Activated naive CD8-positive, alpha-beta T cell treated with anti-CD3 and anti-CD28 coated beads for 36 hours (primary cell): ENCODE measurements around the gene KCNAB2. TPM values are rescaled to one million over a fixed set of nuclear protein-coding genes. Genes with fewer than 3 reads are reported as not detected.

Experiments
- DNase-seq: peaks from one replicate; pipeline ENCODE4 v3.0.0; 2021
- H3K27ac Mint-ChIP-seq: one replicate; pipeline ENCODE4 v1.8.0; 2022; ENCODE audit warnings: mild to moderate bottlenecking, moderate library complexity, mixed read lengths
- H3K27me3 Mint-ChIP-seq: one replicate; pipeline ENCODE4 v1.8.0; 2022; ENCODE audit warnings: mild to moderate bottlenecking, mixed read lengths
- H3K36me3 Mint-ChIP-seq: one replicate; pipeline ENCODE4 v1.8.0; 2021; ENCODE audit warnings: mild to moderate bottlenecking, mixed read lengths
- H3K4me1 Mint-ChIP-seq: one replicate; pipeline ENCODE4 v1.8.0; 2021; ENCODE audit warnings: mixed read lengths
- H3K4me3 Mint-ChIP-seq: one replicate; pipeline ENCODE4 v1.8.0; 2022; ENCODE audit warnings: mild to moderate bottlenecking, moderate library complexity, mixed read lengths
- H3K9me3 Mint-ChIP-seq: one replicate; pipeline ENCODE4 v1.8.0; 2022; ENCODE audit warnings: mixed read lengths
- total RNA-seq, 2 experiments: library from RNA; stranded (reverse); gene quantifications; one replicate each; pipeline ENCODE4 v1.2.3, GENCODE V29; 2021

Gene KCNAB2
- total RNA-seq, 2 experiments from 2014 or later, result 209 to 218 TPM

- DNase-seq, result no peak
- H3K4me3 Mint-ChIP-seq, result no peak overlapping the region
Observed at GRCh38 chr1:6130036-6130435, 84.3 kb downstream of the KCNAB2 start.

GRCh38 chr1:6130596-6130995, 84.9 kb downstream of the KCNAB2 start:
- no peak overlapping the region for H3K4me3 Mint-ChIP-seq
- no peak for DNase-seq
- H3K9me3 Mint-ChIP-seq, result peaks cover 8% of the 10 kb centered on the region
- peaks cover 3% of the 10 kb centered on the region for H3K27me3 Mint-ChIP-seq
- no peaks in the 10 kb centered on the region for H3K36me3 Mint-ChIP-seq
- H3K27ac Mint-ChIP-seq, result no peak overlapping the region
- no peaks in the 10 kb centered on the region for H3K4me1 Mint-ChIP-seq

More at GRCh38 chr1:6130036-6130435, 84.3 kb downstream of the KCNAB2 start:
- no peaks in the 10 kb centered on the region for H3K36me3 Mint-ChIP-seq
- H3K27ac Mint-ChIP-seq, result no peak overlapping the region
- H3K9me3 Mint-ChIP-seq, result peaks cover 8% of the 10 kb centered on the region
- H3K4me1 Mint-ChIP-seq, result no peaks in the 10 kb centered on the region
- peaks cover 3% of the 10 kb centered on the region for H3K27me3 Mint-ChIP-seq

DNA sequence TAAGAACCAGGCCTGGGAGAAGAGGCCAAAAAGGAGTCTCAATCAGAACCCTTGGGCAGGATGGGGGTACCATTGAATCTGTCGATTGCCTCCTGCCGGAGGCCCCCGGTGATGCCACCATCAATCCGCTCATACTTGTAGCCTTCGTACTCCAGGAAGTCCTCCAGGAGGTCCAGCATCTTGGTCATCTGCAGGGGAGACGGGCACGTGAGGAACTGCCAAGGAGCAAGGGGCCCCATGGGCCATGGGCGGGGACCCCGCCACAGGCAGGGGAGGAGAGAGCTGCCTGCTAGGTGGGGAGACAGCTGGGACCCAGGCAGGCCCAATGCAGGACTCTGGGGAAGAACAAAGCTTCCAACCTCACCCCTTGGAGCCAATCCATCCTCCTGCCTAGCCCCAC, 85.9 kb downstream of the KCNAB2 start:
- H3K9me3 Mint-ChIP-seq, result peaks cover 8% of the 10 kb centered on the region
- H3K27ac Mint-ChIP-seq, result no peak overlapping the region
- H3K4me3 Mint-ChIP-seq, result no peak overlapping the region
- no peaks in the 10 kb centered on the region for H3K4me1 Mint-ChIP-seq
- H3K36me3 Mint-ChIP-seq, result no peaks in the 10 kb centered on the region
- peaks cover 3% of the 10 kb centered on the region for H3K27me3 Mint-ChIP-seq
- no peak for DNase-seq

DNA sequence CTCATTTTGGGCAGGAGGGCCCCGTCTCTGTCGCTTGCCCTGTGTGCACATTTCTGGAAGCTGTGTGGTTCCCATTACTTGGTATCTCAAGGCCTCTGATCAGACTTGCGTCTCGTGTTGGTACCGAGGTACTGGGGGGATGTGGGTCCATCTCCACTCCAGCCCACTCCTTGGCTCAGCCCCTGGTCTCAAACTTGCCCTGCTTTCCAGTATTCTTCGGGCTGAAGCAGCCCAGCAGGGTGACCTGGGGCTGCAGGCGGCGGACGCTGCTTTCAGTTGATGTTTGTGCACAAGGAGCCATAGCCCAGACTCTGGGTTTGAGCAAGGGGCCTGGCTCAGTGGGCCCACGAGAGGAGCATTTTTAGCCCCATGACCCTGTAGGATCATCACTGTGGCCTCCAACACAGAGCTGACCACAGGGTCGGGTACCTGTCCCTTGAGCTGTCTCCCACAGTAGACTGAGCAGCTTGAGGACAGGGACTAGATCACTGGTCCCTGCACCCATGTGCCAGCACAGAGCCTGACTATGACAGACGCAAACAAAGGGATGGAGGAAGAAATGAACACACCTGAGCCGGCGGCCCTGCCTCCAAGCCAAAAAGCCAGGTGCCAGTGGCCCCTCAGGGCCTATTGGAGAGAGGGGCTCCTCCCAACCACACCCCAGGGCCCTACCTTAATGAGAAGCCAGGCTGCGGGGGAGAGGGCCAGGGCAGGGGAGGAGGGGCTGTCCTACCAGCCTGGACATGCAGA, 87.6 kb downstream of the KCNAB2 start:
- no peak overlapping the region for H3K27ac Mint-ChIP-seq
- DNase-seq, result no peak
- no peaks in the 10 kb centered on the region for H3K36me3 Mint-ChIP-seq
- H3K4me1 Mint-ChIP-seq, result peaks cover 3% of the 10 kb centered on the region
- H3K4me3 Mint-ChIP-seq, result no peak overlapping the region
- no peaks in the 10 kb centered on the region for H3K27me3 Mint-ChIP-seq
- peaks cover 8% of the 10 kb centered on the region for H3K9me3 Mint-ChIP-seq

DNA sequence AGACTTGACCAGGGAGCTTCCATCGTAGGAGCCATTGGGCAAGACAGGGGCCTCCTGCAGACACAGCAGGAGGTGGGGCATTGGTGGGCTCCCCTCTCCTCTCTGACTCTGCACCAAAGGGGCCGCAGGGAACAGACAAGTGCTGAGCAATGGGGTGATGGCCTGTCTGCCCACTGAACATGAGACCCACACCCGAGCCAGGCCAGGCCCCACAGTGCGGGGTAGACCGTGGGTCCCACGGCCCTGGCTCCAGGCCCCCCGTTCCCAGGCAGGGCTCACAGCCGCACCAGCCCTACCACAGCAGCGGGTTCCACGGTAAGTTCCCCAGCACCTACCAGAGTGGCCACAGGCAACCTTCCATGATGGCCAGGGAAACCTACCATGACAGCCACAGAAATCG, 88.5 kb downstream of the KCNAB2 start:
- H3K27ac Mint-ChIP-seq, result no peak overlapping the region
- H3K27me3 Mint-ChIP-seq, result no peaks in the 10 kb centered on the region
- H3K36me3 Mint-ChIP-seq, result no peaks in the 10 kb centered on the region
- DNase-seq, result no peak
- no peak overlapping the region for H3K4me3 Mint-ChIP-seq
- peaks cover 7% of the 10 kb centered on the region for H3K4me1 Mint-ChIP-seq
- H3K9me3 Mint-ChIP-seq, result peaks cover 8% of the 10 kb centered on the region

GRCh38 chr1:6134741-6135510, 89.2 kb downstream of the KCNAB2 start:
- Mint-ChIP-seq H3K36me3 (no peaks in the 10 kb centered on the region), H3K9me3 (peaks cover 8% of the 10 kb centered on the region), H3K27me3 (no peaks in the 10 kb centered on the region), H3K4me1 (peaks cover 7% of the 10 kb centered on the region), H3K27ac (no peak overlapping the region), H3K4me3 (no peak overlapping the region)
- no peak for DNase-seq

GRCh38 chr1:6136516-6137220, 91.0 kb downstream of the KCNAB2 start:
- no peak for DNase-seq
- H3K27me3 Mint-ChIP-seq, result no peaks in the 10 kb centered on the region
- H3K4me3 Mint-ChIP-seq, result no peak overlapping the region
- peaks cover 8% of the 10 kb centered on the region for H3K9me3 Mint-ChIP-seq
- no peak overlapping the region for H3K27ac Mint-ChIP-seq
- peaks cover 7% of the 10 kb centered on the region for H3K4me1 Mint-ChIP-seq
- H3K36me3 Mint-ChIP-seq, result no peaks in the 10 kb centered on the region

DNA sequence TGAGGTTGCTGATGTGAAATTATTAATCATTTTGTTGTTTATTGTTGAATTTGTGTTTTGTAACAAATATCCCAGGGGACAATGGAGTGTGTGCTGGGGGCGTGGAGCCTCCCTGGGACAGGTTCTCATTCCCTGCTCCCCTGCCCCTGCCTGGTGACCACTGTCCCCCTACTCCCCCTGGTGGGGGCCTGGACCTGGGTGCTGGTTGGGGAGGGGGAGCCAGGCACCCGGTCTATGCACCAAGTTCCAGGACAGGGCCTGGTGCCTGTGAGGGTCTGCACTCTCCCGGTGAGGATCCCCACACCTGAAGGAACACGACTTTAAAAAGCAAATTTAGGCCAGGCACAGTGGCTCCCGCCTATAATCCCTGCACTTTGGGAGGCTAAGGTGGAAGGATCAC, 92.1 kb downstream of the KCNAB2 start:
- DNase-seq, result no peak
- no peak overlapping the region for H3K27ac Mint-ChIP-seq
- no peaks in the 10 kb centered on the region for H3K36me3 Mint-ChIP-seq
- peaks cover under 1% of the 10 kb centered on the region for H3K9me3 Mint-ChIP-seq
- H3K27me3 Mint-ChIP-seq, result no peaks in the 10 kb centered on the region
- peaks cover 7% of the 10 kb centered on the region for H3K4me1 Mint-ChIP-seq
- H3K4me3 Mint-ChIP-seq, result no peak overlapping the region

DNA sequence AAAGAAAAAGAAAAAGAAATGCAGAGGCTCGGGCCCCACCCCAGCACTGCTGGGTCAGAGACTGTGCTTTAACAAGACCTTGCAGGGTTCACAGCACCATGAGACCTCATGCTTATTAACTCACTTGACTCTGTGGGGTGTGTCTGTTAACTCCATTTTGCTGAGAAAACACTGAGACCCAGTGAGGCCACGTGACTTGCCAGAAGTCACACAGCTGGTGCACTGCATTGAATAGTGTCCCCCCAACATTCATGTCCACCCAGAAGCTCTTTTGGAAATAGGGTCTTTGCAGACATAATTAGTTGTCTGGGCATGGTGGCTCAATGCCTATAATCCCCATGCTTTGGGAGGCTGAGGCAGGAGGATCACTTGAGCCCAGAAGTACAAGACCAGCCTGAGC, 94.7 kb downstream of the KCNAB2 start:
- no peak overlapping the region for H3K27ac Mint-ChIP-seq
- no peak overlapping the region for H3K4me3 Mint-ChIP-seq
- no peaks in the 10 kb centered on the region for H3K36me3 Mint-ChIP-seq
- DNase-seq, result no peak
- H3K9me3 Mint-ChIP-seq, result no peaks in the 10 kb centered on the region
- no peaks in the 10 kb centered on the region for H3K27me3 Mint-ChIP-seq
- peaks cover 7% of the 10 kb centered on the region for H3K4me1 Mint-ChIP-seq

DNA sequence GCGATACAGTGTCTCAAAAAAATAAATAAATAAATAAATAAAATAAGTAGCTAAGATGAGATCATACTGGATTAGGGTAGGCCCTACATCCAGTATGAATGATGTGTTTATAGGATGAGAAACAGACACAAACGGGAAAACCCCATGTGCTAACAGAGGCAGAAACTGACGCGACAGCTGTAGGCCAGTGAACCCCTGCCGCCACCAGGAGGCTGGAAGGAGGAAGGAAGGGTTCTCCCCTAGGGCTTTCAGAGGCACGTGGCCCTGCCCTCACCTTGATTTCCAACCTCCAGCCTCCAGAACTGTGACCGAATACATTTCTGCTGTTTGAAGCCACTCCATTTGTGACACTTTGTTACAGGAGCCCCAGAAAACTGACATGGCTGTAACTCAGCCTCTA, 95.9 kb downstream of the KCNAB2 start:
- no peaks in the 10 kb centered on the region for H3K27me3 Mint-ChIP-seq
- H3K36me3 Mint-ChIP-seq, result no peaks in the 10 kb centered on the region
- peak; percentile 50 for DNase-seq
- no peak overlapping the region for H3K4me3 Mint-ChIP-seq
- H3K9me3 Mint-ChIP-seq, result no peaks in the 10 kb centered on the region
- H3K27ac Mint-ChIP-seq, result no peak overlapping the region
- peaks cover 7% of the 10 kb centered on the region for H3K4me1 Mint-ChIP-seq

- Mint-ChIP-seq H3K9me3 (no peaks in the 10 kb centered on the region), H3K36me3 (no peaks in the 10 kb centered on the region), H3K4me3 (no peak overlapping the region), H3K4me1 (peaks cover 7% of the 10 kb centered on the region), H3K27me3 (no peaks in the 10 kb centered on the region), H3K27ac (no peak overlapping the region)
- no peak for DNase-seq
Observed at GRCh38 chr1:6142036-6142621, 96.4 kb downstream of the KCNAB2 start.

DNA sequence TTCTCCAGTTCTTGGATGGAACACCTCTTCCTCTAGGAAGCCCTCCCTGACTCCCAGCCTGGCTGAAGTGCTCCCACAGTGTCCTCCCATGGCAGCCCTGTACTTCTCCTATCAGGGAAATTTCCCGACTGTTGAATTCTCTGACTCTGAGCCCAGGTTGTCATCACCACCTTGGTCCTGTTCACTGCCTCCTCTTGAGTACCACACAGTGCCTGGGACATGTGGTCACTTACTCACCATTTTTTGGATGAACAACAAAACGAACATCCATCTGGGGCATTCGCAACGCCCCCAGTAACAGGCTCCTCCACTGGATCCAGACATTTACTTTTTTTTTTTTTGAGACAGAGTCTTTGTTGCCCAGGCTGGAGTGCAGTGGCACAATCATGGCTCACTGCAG, 97.0 kb downstream of the KCNAB2 start:
- H3K27ac Mint-ChIP-seq, result no peak overlapping the region
- H3K27me3 Mint-ChIP-seq, result no peaks in the 10 kb centered on the region

DNA sequence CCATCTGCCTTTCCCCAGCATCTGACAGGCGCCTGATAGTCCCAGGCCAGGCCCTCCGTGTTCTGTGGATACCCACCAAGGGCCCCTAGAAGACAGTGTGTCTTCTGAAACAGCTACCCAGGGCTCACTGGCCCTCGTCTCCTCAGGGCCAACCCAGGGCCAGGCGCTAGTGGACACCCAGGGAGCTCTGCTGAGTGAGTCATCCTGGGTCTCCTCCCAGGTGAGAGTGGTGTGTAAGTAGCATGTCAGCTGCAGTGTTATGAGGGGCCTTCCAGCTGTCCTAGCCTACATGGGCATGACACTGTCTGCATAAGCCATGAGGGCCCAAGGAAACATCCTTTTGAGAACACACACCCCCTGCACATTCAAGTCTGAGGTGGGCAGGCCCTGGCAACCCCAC, 97.7 kb downstream of the KCNAB2 start:
- DNase-seq, result no peak
- no peaks in the 10 kb centered on the region for H3K36me3 Mint-ChIP-seq
- no peak overlapping the region for H3K4me3 Mint-ChIP-seq
- H3K27ac Mint-ChIP-seq, result no peak overlapping the region
- H3K4me1 Mint-ChIP-seq, result peaks cover 4% of the 10 kb centered on the region
- no peaks in the 10 kb centered on the region for H3K9me3 Mint-ChIP-seq
- H3K27me3 Mint-ChIP-seq, result peaks cover 6% of the 10 kb centered on the region

More for the DNA sequence above, 97.0 kb downstream of the KCNAB2 start:
- Mint-ChIP-seq H3K9me3 (no peaks in the 10 kb centered on the region), H3K4me3 (no peak overlapping the region), H3K36me3 (no peaks in the 10 kb centered on the region), H3K4me1 (peaks cover 7% of the 10 kb centered on the region)
- DNase-seq, result no peak

GRCh38 chr1:6144175-6144574, 98.5 kb downstream of the KCNAB2 start:
- Mint-ChIP-seq H3K36me3 (no peaks in the 10 kb centered on the region), H3K27ac (no peak overlapping the region), H3K4me3 (no peak overlapping the region), H3K9me3 (no peaks in the 10 kb centered on the region), H3K4me1 (peaks cover 2% of the 10 kb centered on the region), H3K27me3 (peaks cover 7% of the 10 kb centered on the region)
- no peak for DNase-seq
